Ascending aorta (tissue), 2 donors: ENCODE results near the gene PCARE. TPM values are rescaled to one million over a fixed set of nuclear protein-coding genes. Genes with fewer than 3 reads are reported as not detected.

ENCODE experiments used
- DNase-seq, 2 donors: peaks; one replicate each; pipeline ENCODE4 v3.0.0-alpha.2; 2019; ENCODE audit warnings: low spot score in 2 of 2
- H3K27ac ChIP-seq, 2 donors: fragments of 200-600 bp; sonication (generic); one replicate each; pipeline ENCODE4 v1.5.1; 2016 to 2017; ENCODE audit warnings: mild to moderate bottlenecking in 1 of 2
- H3K27me3 ChIP-seq: fragments of 200-600 bp; sonication (generic); one replicate; pipeline ENCODE4 v1.5.1; 2017
- H3K36me3 ChIP-seq, 2 donors: fragments of 200-600 bp; sonication (generic); one replicate each; pipeline ENCODE4 v1.5.1; 2016
- H3K4me1 ChIP-seq, 2 donors: fragments of 200-600 bp; sonication (generic); one replicate each; pipeline ENCODE4 v1.5.1; 2016 to 2017; ENCODE audit warnings: mild to moderate bottlenecking in 1 of 2
- H3K4me3 ChIP-seq, 2 donors: fragments of 200-600 bp; sonication (generic); one replicate each; pipeline ENCODE4 v1.5.1; 2016 to 2017; ENCODE audit warnings: mild to moderate bottlenecking in 1 of 2
- H3K9me3 ChIP-seq, 2 donors: fragments of 200-600 bp; sonication (generic); one replicate each; pipeline ENCODE4 v1.5.1; 2016
- CTCF ChIP-seq, 3 experiments: fragments of 200-600 bp in 2 of 3; fragments of 450-650 bp in 1 of 3; sonication (generic) in 2 of 3; IDR thresholded peaks; one replicate each; pipeline ENCODE4 v1.5.1; 2016 to 2019; ENCODE audit warnings: antibody characterized with exemption in 3 of 3, mild to moderate bottlenecking in 1 of 3, moderate library complexity in 1 of 3
- intact Hi-C: fragments of 100-400 bp; cut with DNase I; formaldehyde crosslinking; loops from one replicate; pipeline ENCODE4 v1.15.1; 2023
- total RNA-seq: library from RNA; depleted of rRNA; stranded (reverse); fragments of >200 nt; gene quantifications from one replicate; pipeline ENCODE4 v1.1.0, GENCODE V29; 2016

PCARE gene
- total RNA-seq, 1 donor from 2014 or later: not detected

GRCh38 chr2:29014331-29014730 is 60.0 kb downstream of the PCARE start:
- Histone ChIP-seq H3K4me3 (no peak overlapping the region), H3K4me1 (peaks cover 0 to 2% of the 10 kb centered on the region in 2 donors), H3K36me3 (no peaks in the 10 kb centered on the region), H3K27me3 (no peaks in the 10 kb centered on the region), H3K9me3 (no peaks in the 10 kb centered on the region), H3K27ac (no peak overlapping the region)
- TF ChIP-seq CTCF (IDR thresholded peaks at IDR 0.05): no peak
- intact Hi-C loops: no loop called here
- DNase-seq: no peak

GRCh38 chr2:29013057-29013780 is 61.1 kb downstream of the PCARE start:
- no peak for TF ChIP-seq CTCF (IDR thresholded peaks at IDR 0.05)
- no peak overlapping the region for H3K4me3 ChIP-seq
- H3K36me3 ChIP-seq: no peaks in the 10 kb centered on the region
- no peaks in the 10 kb centered on the region for H3K9me3 ChIP-seq
- peaks cover 0 to 2% of the 10 kb centered on the region in 2 donors for H3K4me1 ChIP-seq
- DNase-seq: no peak
- intact Hi-C loops: no loop called here
- no peaks in the 10 kb centered on the region for H3K27me3 ChIP-seq
- H3K27ac ChIP-seq: no peak overlapping the region

GRCh38 chr2:29012211-29012681 is 62.1 kb downstream of the PCARE start:
- no peaks in the 10 kb centered on the region for H3K27me3 ChIP-seq
- no peaks in the 10 kb centered on the region for H3K36me3 ChIP-seq
- H3K27ac ChIP-seq: no peak overlapping the region
- DNase-seq: no peak
- H3K9me3 ChIP-seq: no peaks in the 10 kb centered on the region
- no peak overlapping the region for H3K4me3 ChIP-seq
- intact Hi-C loops: no loop called here
- H3K4me1 ChIP-seq: peaks cover 0 to 2% of the 10 kb centered on the region in 2 donors
- no peak for TF ChIP-seq CTCF (IDR thresholded peaks at IDR 0.05)

Other genes with a start within 250 kb of the PCARE start
- gene TRMT61B, start 204.2 kb downstream of the PCARE start, total RNA-seq: not detected
- 21.5 TPM for gene WDR43, start 179.9 kb downstream of the PCARE start, total RNA-seq
- gene TOGARAM2, start 93.2 kb downstream of the PCARE start, total RNA-seq: not detected
- gene CLIP4, start 40.9 kb upstream of the PCARE start, total RNA-seq: 9.5 TPM